ENCODE results near the gene GRID1. TPM values are rescaled to one million over a fixed set of nuclear protein-coding genes. Genes with fewer than 3 reads are reported as not detected.

The GRID1 gene
- total RNA-seq, 1 donor from 2014 or later = 0.22 TPM

GRCh38 chr10:86265236-86265894 lies 101.2 kb downstream of the GRID1 start:
- Mint-ChIP-seq H3K4me3 (ENCODE audit: low read depth) (no peak overlapping the region), H3K4me1 (ENCODE audit: low read depth) (no peaks in the 10 kb centered on the region), H3K27me3 (peaks cover 38% of the 10 kb centered on the region), H3K36me3 (ENCODE audit: insufficient read depth) (no peaks in the 10 kb centered on the region), H3K9me3 (ENCODE audit: low read depth) (no peaks in the 10 kb centered on the region), H3K27ac (no peak overlapping the region)
- DNase-seq (ENCODE audit: low spot score, unreplicated experiment) = peak; percentile 3
- no peak for TF ChIP-seq CTCF (IDR thresholded peaks at IDR 0.05; ENCODE audit: unreplicated experiment)

- H3K4me1 Mint-ChIP-seq (ENCODE audit: low read depth) = no peaks in the 10 kb centered on the region
- no peak overlapping the region for H3K4me3 Mint-ChIP-seq (ENCODE audit: low read depth)
- H3K27me3 Mint-ChIP-seq = peaks cover 43% of the 10 kb centered on the region
- H3K9me3 Mint-ChIP-seq (ENCODE audit: low read depth) = no peaks in the 10 kb centered on the region
- DNase-seq (ENCODE audit: low spot score, unreplicated experiment) = peak; percentile 5
- no peak for TF ChIP-seq CTCF (IDR thresholded peaks at IDR 0.05; ENCODE audit: unreplicated experiment)
- no peaks in the 10 kb centered on the region for H3K36me3 Mint-ChIP-seq (ENCODE audit: insufficient read depth)
- H3K27ac Mint-ChIP-seq = no peak overlapping the region
Observed at GRCh38 chr10:86264481-86265231, 101.9 kb downstream of the GRID1 start.

GRCh38 chr10:86263907-86264306 lies 102.7 kb downstream of the GRID1 start:
- Mint-ChIP-seq H3K27me3 (peaks cover 45% of the 10 kb centered on the region), H3K4me3 (ENCODE audit: low read depth) (no peak overlapping the region), H3K4me1 (ENCODE audit: low read depth) (no peaks in the 10 kb centered on the region), H3K36me3 (ENCODE audit: insufficient read depth) (no peaks in the 10 kb centered on the region), H3K27ac (no peak overlapping the region), H3K9me3 (ENCODE audit: low read depth) (no peaks in the 10 kb centered on the region)
- peak; percentile 2 for DNase-seq (ENCODE audit: low spot score, unreplicated experiment)
- no peak for TF ChIP-seq CTCF (IDR thresholded peaks at IDR 0.05; ENCODE audit: unreplicated experiment)

GRCh38 chr10:86263209-86263608 lies 103.4 kb downstream of the GRID1 start:
- TF ChIP-seq CTCF (IDR thresholded peaks at IDR 0.05; ENCODE audit: unreplicated experiment) = no peak
- no peak overlapping the region for H3K4me3 Mint-ChIP-seq (ENCODE audit: low read depth)
- DNase-seq (ENCODE audit: low spot score, unreplicated experiment) = peak; percentile 5

GRCh38 chr10:86262688-86263181 lies 103.9 kb downstream of the GRID1 start:
- H3K36me3 Mint-ChIP-seq (ENCODE audit: insufficient read depth) = no peaks in the 10 kb centered on the region
- DNase-seq (ENCODE audit: low spot score, unreplicated experiment) = peak; percentile 5
- no peaks in the 10 kb centered on the region for H3K9me3 Mint-ChIP-seq (ENCODE audit: low read depth)
- no peak for TF ChIP-seq CTCF (IDR thresholded peaks at IDR 0.05; ENCODE audit: unreplicated experiment)
- peaks cover 45% of the 10 kb centered on the region for H3K27me3 Mint-ChIP-seq
- no peaks in the 10 kb centered on the region for H3K4me1 Mint-ChIP-seq (ENCODE audit: low read depth)
- no peak overlapping the region for H3K4me3 Mint-ChIP-seq (ENCODE audit: low read depth)
- no peak overlapping the region for H3K27ac Mint-ChIP-seq

More at GRCh38 chr10:86263209-86263608, 103.4 kb downstream of the GRID1 start:
- Mint-ChIP-seq H3K27me3 (peaks cover 45% of the 10 kb centered on the region), H3K4me1 (ENCODE audit: low read depth) (no peaks in the 10 kb centered on the region), H3K9me3 (ENCODE audit: low read depth) (no peaks in the 10 kb centered on the region), H3K27ac (no peak overlapping the region), H3K36me3 (ENCODE audit: insufficient read depth) (no peaks in the 10 kb centered on the region)

All from progenitor cell of endocrine pancreas (in vitro differentiated cells).